T follicular helper cell (primary cell): Measurements from ENCODE around the gene RNF126.
"Not testable (repeated sequence)": the region's sequence is repeated elsewhere in the genome, so short reads cannot be mapped to it uniquely, and the experiment has no call there.

ENCODE experiments used
- DNase-seq: peaks from one replicate; pipeline ENCODE4 v3.0.0-alpha.2; 2020; ENCODE audit warnings: low read depth
- total RNA-seq, 2 experiments: gene quantifications; one replicate each; lab custom pipeline; 2026; lab: John Stamatoyannopoulos, UW

The RNF126 gene
- total RNA-seq, result 81.3 to 83.4 reads per million in 2 experiments

GRCh38 chr19:662962-663681 is at the start of gene RNF126:
Gene RNF126 (minus strand): TSS chr19:663214. CDS start chr19:663121, 93 bp downstream.
- DNase-seq, result peak; percentile 91

GRCh38 chr19:711254-711653 is 48.2 kb upstream of the RNF126 start:
- DNase-seq, result no peak

- no peak for DNase-seq
Observed at GRCh38 chr19:710767-711166, 47.8 kb upstream of the RNF126 start.

- no peak for DNase-seq
Observed at GRCh38 chr19:709965-710571, 47.1 kb upstream of the RNF126 start.

- DNase-seq, result no peak
Observed at GRCh38 chr19:709196-709964, 46.4 kb upstream of the RNF126 start.

GRCh38 chr19:708154-709143 is 45.4 kb upstream of the RNF126 start, which contains the start of gene PALM:
Gene PALM (plus strand): TSS chr19:708935. CDS start chr19:709147, 212 bp downstream.
- DNase-seq, result no peak

- no peak for DNase-seq
Observed at GRCh38 chr19:704447-704741, 41.4 kb upstream of the RNF126 start.

GRCh38 chr19:703651-704446 is 40.8 kb upstream of the RNF126 start:
- peak; percentile 64 for DNase-seq

GRCh38 chr19:703329-703650 is 40.3 kb upstream of the RNF126 start:
- no peak for DNase-seq

- DNase-seq, result not testable (repeated sequence)
Observed at GRCh38 chr19:702847-703246, 39.8 kb upstream of the RNF126 start.

- DNase-seq, result not testable (repeated sequence)
Observed at GRCh38 chr19:699885-700284, 36.9 kb upstream of the RNF126 start.

- not testable (repeated sequence) for DNase-seq
Observed at GRCh38 chr19:698529-698928, 35.5 kb upstream of the RNF126 start.

- no peak for DNase-seq
Observed at GRCh38 chr19:695352-695949, 32.4 kb upstream of the RNF126 start, which contains the start of gene PRSS57. Gene PRSS57 (minus strand): TSS chr19:695452. CDS start chr19:695430, 22 bp downstream.

- no peak for DNase-seq
Observed at GRCh38 chr19:694481-695351, 31.7 kb upstream of the RNF126 start.

- no peak for DNase-seq
Observed at GRCh38 chr19:690203-690602, 27.2 kb upstream of the RNF126 start.

GRCh38 chr19:688992-689391 is 26.0 kb upstream of the RNF126 start:
- no peak for DNase-seq

- DNase-seq, result no peak
Observed at GRCh38 chr19:688214-688613, 25.2 kb upstream of the RNF126 start.

- no peak for DNase-seq
Observed at GRCh38 chr19:687569-688166, 24.7 kb upstream of the RNF126 start.
